IMR-90 (cell line): ENCODE results near the gene IER3. TPM values are rescaled to one million over a fixed set of nuclear protein-coding genes. Genes with fewer than 3 reads are reported as not detected.

Experiments
- ATAC-seq: fragments of 200-7000 bp; cut with Tn5 transposase; 2 replicates; pipeline ENCODE4 v1.9.1; 2020; ENCODE audit warnings: low read depth, mild to moderate bottlenecking, moderate library complexity
- BruUV-seq: library from RNA; stranded (reverse); fragments of 400-500 nt; replicated peaks from 2 replicates; lab custom pipeline; 2021; lab: Mats Ljungman, UMichigan
- CTCF ChIA-PET: fragments of 300-600 bp; formaldehyde crosslinking; extraction: SDS; loops from one replicate; lab custom pipeline; 2021; ENCODE audit warnings: antibody characterized with exemption; lab: Yijun Ruan, JAX
- POLR2A ChIA-PET: fragments of 300-600 bp; sonication (Branson Sonifier 250); formaldehyde crosslinking; loops from one replicate; lab custom pipeline; 2022; ENCODE audit warnings: antibody characterized with exemption; ENCODE audit not compliant: unreplicated experiment; lab: Charles Lee
- DNase-seq: peaks from one replicate; pipeline ENCODE4 v3.0.0; 2013
- H2AFZ ChIP-seq: replicated peaks from 2 replicates; pipeline ENCODE3; 2013; ENCODE audit warnings: low read length, mild to moderate bottlenecking; ENCODE audit not compliant: poor library complexity
- H2AK5ac ChIP-seq: 2 replicates; pipeline ENCODE4 v1.6.1; 2013; ENCODE audit warnings: low read depth, low read length, inconsistent platforms
- H2AK9ac ChIP-seq: replicated peaks from 2 replicates; pipeline ENCODE3; 2013; ENCODE audit warnings: mild to moderate bottlenecking, low read depth, low read length, moderate library complexity; ENCODE audit not compliant: poor library complexity
- H2BK120ac ChIP-seq: 2 replicates; pipeline ENCODE4 v1.6.1; 2013; ENCODE audit warnings: low read depth, low read length, inconsistent platforms
- H2BK15ac ChIP-seq: 3 replicates; pipeline ENCODE4 v1.6.1; 2013; ENCODE audit warnings: low read depth, low read length, inconsistent platforms
- H2BK20ac ChIP-seq: 2 replicates; pipeline ENCODE4 v1.6.1; 2013; ENCODE audit warnings: low read depth, mild to moderate bottlenecking, inconsistent platforms, low read length, moderate library complexity
- H2BK5ac ChIP-seq: 2 replicates; pipeline ENCODE4 v1.6.1; 2013; ENCODE audit warnings: mild to moderate bottlenecking, low read depth, low read length, inconsistent platforms; ENCODE audit not compliant: poor library complexity, severe bottlenecking
- H3K14ac ChIP-seq: replicated peaks from 2 replicates; pipeline ENCODE4 v1.6.1; 2013; ENCODE audit warnings: low read depth, low read length, inconsistent platforms
- H3K18ac ChIP-seq: 2 replicates; pipeline ENCODE4 v1.6.1; 2013; ENCODE audit warnings: low read depth, low read length, control low read depth
- H3K23ac ChIP-seq: 2 replicates; pipeline ENCODE4 v1.6.1; 2013; ENCODE audit warnings: low read depth, low read length, inconsistent platforms
- H3K27ac ChIP-seq: 2 replicates; pipeline ENCODE4 v1.5.1; 2013; ENCODE audit warnings: mild to moderate bottlenecking, control low read depth, low read length; ENCODE audit not compliant: insufficient read depth
- H3K27me3 ChIP-seq: 2 replicates; pipeline ENCODE4 v1.6.1; 2013; ENCODE audit warnings: low read length; ENCODE audit not compliant: control insufficient read depth, insufficient read depth
- H3K36me3 ChIP-seq: 2 replicates; pipeline ENCODE4 v1.6.1; 2013; ENCODE audit warnings: low read length, mixed read lengths; ENCODE audit not compliant: control insufficient read depth, insufficient read depth
- H3K4ac ChIP-seq: 2 replicates; pipeline ENCODE4 v1.6.1; 2013; ENCODE audit warnings: low read depth, low read length, inconsistent platforms
- H3K4me1 ChIP-seq: 2 replicates; pipeline ENCODE4 v1.6.1; 2013; ENCODE audit warnings: low read length, mixed read lengths; ENCODE audit not compliant: control insufficient read depth, insufficient read depth
- H3K4me2 ChIP-seq: 2 replicates; pipeline ENCODE4 v1.6.1; 2013; ENCODE audit warnings: low read depth, mild to moderate bottlenecking, control low read depth, low read length, moderate library complexity
- H3K4me3 ChIP-seq: 2 replicates; pipeline ENCODE4 v1.5.1; 2013; ENCODE audit warnings: low read depth, mild to moderate bottlenecking, control low read depth, low read length, moderate library complexity; ENCODE audit not compliant: insufficient read depth
- H3K56ac ChIP-seq: 2 replicates; pipeline ENCODE4 v1.6.1; 2013; ENCODE audit warnings: low read length, inconsistent platforms; ENCODE audit not compliant: insufficient read depth; ENCODE audit errors: extremely low read depth
- H3K79me1 ChIP-seq, 2 experiments: 2 replicates each; pipeline ENCODE4 v1.6.1; 2013; ENCODE audit warnings: low read length in 2 of 2, inconsistent platforms in 1 of 2, low read depth in 1 of 2
- H3K9ac ChIP-seq: 2 replicates; pipeline ENCODE4 v1.6.1; 2013; ENCODE audit warnings: low read depth, low read length, control low read depth
- H3K9me1 ChIP-seq: 2 replicates; pipeline ENCODE4 v1.6.1; 2013; ENCODE audit warnings: low read length, inconsistent platforms; ENCODE audit not compliant: insufficient read depth
- H3K9me3 ChIP-seq: 2 replicates; pipeline ENCODE4 v1.6.1; 2013; ENCODE audit warnings: low read length; ENCODE audit not compliant: control insufficient read depth, insufficient read depth
- H4K20me1 ChIP-seq: 2 replicates; pipeline ENCODE4 v1.6.1; 2013; ENCODE audit warnings: low read length, inconsistent platforms; ENCODE audit not compliant: insufficient read depth
- H4K5ac ChIP-seq: 2 replicates; pipeline ENCODE4 v1.6.1; 2013; ENCODE audit warnings: mild to moderate bottlenecking, low read depth, low read length, control low read depth
- H4K8ac ChIP-seq, 2 experiments: 2 replicates each; pipeline ENCODE4 v1.6.1; 2013; ENCODE audit warnings: low read depth in 2 of 2, low read length in 2 of 2, control low read depth in 1 of 2, inconsistent platforms in 1 of 2
- H4K91ac ChIP-seq: 2 replicates; pipeline ENCODE4 v1.6.1; 2013; ENCODE audit warnings: low read depth, low read length, inconsistent platforms; ENCODE audit not compliant: insufficient read depth
- CHD1 ChIP-seq: IDR thresholded peaks from 2 replicates; pipeline ENCODE4 v1.6.1; 2012; ENCODE audit warnings: low read depth, low read length, improper control_type of control experiment
- ELK1 ChIP-seq: fragments of 150-350 bp; IDR thresholded peaks from 2 replicates; pipeline ENCODE4 v1.6.1; 2016; ENCODE audit warnings: low read depth, mild to moderate bottlenecking, low read length, moderate library complexity, borderline replicate concordance
- MAFK ChIP-seq: IDR thresholded peaks from 2 replicates; pipeline ENCODE4 v1.6.1; 2012; ENCODE audit warnings: low read depth, low read length, improper control_type of control experiment
- MAZ ChIP-seq: IDR thresholded peaks from 2 replicates; pipeline ENCODE4 v1.6.1; 2012; ENCODE audit warnings: low read depth, mild to moderate bottlenecking, low read length, improper control_type of control experiment, moderate library complexity, borderline replicate concordance
- MXI1 ChIP-seq: IDR thresholded peaks from 2 replicates; pipeline ENCODE4 v1.6.1; 2012; ENCODE audit warnings: low read depth, mild to moderate bottlenecking, low read length, moderate library complexity, borderline replicate concordance
- NFE2L2 ChIP-seq: fragments of 150-350 bp; IDR thresholded peaks from 2 replicates; pipeline ENCODE4 v1.6.1; 2016; ENCODE audit warnings: low read depth, mild to moderate bottlenecking, low read length
- POLR2A ChIP-seq: IDR thresholded peaks from 2 replicates; pipeline ENCODE4 v1.6.1; 2012; ENCODE audit warnings: mild to moderate bottlenecking, low read depth, low read length
- RAD21 ChIP-seq: IDR thresholded peaks from 2 replicates; pipeline ENCODE4 v1.6.1; 2012; ENCODE audit warnings: low read length, improper control_type of control experiment
- RFX5 ChIP-seq: IDR thresholded peaks from 2 replicates; pipeline ENCODE4 v1.8.0; 2012; ENCODE audit warnings: low read depth, mild to moderate bottlenecking, low read length, moderate library complexity
- WGBS, 2 experiments: methylation state at CpG; one replicate each; pipeline versions ENCODE4 v1.1.5 to v1.1.7; 2013; ENCODE audit warnings: missing lambda C conversion rate in 2 of 2; ENCODE audit not compliant: insufficient read length in 1 of 2; ENCODE audit errors: extremely low coverage in 2 of 2; 5-methylcytosine and 5-hydroxymethylcytosine counted together
- dilution Hi-C: fragments of 300-500 bp; cut with HindIII; formaldehyde crosslinking; loops from one replicate; pipeline ENCODE4 v1.14.3; 2018; ENCODE audit warnings: low sequenced_read_pairs; ENCODE audit not compliant: unreplicated experiment
- in situ Hi-C: fragments of 300-500 bp; cut with MboI; formaldehyde crosslinking; loops from 3 replicates; pipeline ENCODE4 v1.14.3; 2019; ENCODE audit warnings: low sequenced_read_pairs, inconsistent platforms, mixed read lengths
- intact Hi-C: fragments of 100-400 bp; cut with micrococcal nuclease; formaldehyde crosslinking; loops from 2 replicates; pipeline ENCODE4 v1.10.0; 2022
- polyA plus RNA-seq, 3 experiments: library from polyadenylated mRNA; depleted of rRNA; stranded (reverse); fragments of >200 nt; gene quantifications; 2 replicates each; pipeline ENCODE4 v1.2.3, GENCODE V29; 2012; ENCODE audit warnings: low replicate concordance in 1 of 3
- total RNA-seq: library from RNA; depleted of rRNA; stranded (reverse); fragments of >200 nt; gene quantifications from 2 replicates; pipeline ENCODE4 v1.2.3, GENCODE V29; 2012

Gene IER3
- total and polyA plus RNA-seq, 2 of the 4 experiments (the other 2 are of a cell fraction) = 38.4 to 159 TPM

DNA sequence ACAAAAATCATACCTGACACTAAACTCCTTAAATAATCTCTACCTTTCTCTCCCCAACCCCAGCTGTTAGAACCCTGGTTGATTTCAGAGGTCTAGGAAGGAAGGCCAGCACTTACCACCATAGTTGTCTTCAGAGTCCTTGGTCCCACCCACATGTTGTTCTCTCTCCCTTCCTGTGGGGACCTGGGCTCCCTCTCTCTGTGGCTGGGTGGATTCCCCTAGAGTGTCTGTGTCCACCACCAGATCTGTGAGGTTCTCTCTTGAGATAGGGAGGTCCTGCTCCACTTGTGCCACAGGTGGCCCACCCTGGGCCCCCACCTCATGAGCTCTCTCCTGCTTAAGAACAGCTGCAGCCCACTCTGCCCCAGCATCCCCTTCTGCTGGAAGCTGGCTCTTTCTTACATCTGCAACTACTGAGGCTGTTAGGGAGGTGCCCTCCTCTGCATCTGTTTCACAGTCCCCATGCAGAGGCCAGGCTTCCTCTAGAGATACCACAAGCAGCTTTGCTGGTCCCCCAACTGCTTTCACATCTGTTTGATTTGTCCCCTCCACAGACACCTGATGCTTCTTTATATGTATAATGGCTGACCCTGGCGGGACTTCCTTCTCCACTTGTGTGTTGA, 32.5 kb downstream of the IER3 start:
- TF ChIP-seq ELK1 = no peak
- TF ChIP-seq CHD1 = no peak
- no peak for TF ChIP-seq RAD21
- TF ChIP-seq MAZ = no peak
- TF ChIP-seq RFX5 = no peak
- TF ChIP-seq MAFK = no peak
- TF ChIP-seq POLR2A = no peak
- no peak for TF ChIP-seq MXI1
- TF ChIP-seq NFE2L2 = no peak
- Histone ChIP-seq H2BK120ac (no peak overlapping the region), H3K9ac (no peak overlapping the region), H3K56ac (no peak overlapping the region), H3K4ac (no peak overlapping the region), H3K27me3 (no peaks in the 10 kb centered on the region), H2BK5ac (no peak overlapping the region), H3K23ac (no peak overlapping the region), H3K79me1 (peaks cover 10 to 23% of the 10 kb centered on the region in 2 experiments), H3K27ac (no peak overlapping the region), H3K4me2 (no peak overlapping the region), H2AFZ (no peak overlapping the region), H3K4me3 (no peak overlapping the region), H3K36me3 (peaks cover 30% of the 10 kb centered on the region), H2BK20ac (no peak overlapping the region), H4K20me1 (no peaks in the 10 kb centered on the region), H2AK5ac (no peak overlapping the region), H3K14ac (no peak overlapping the region), H4K5ac (no peak overlapping the region), H3K4me1 (peaks cover 4% of the 10 kb centered on the region; the same call in 1 of the 2 replicates), H2BK15ac (no peak overlapping the region), H4K8ac (no peak overlapping the region), H3K9me3 (no peaks in the 10 kb centered on the region), H3K18ac (no peak overlapping the region), H4K91ac (no peak overlapping the region), H3K9me1 (peaks cover 5% of the 10 kb centered on the region), H2AK9ac (no peak overlapping the region)
- no TSS peak for BruUV-seq
- DNase-seq (no peak), ATAC-seq (no peak)
- POLR2A ChIA-PET = no interaction called here
- dilution Hi-C loops = no loop called here
- no CpG with 5 or more reads among the region's 1 CpG for WGBS, 2 experiments
- intact Hi-C loops = no loop called here
- in situ Hi-C loops = no loop called here
- CTCF ChIA-PET = no interaction called here
